Keratinocyte (primary cell): ENCODE measurements around the gene PRKAR1B. TPM values are rescaled to one million over a fixed set of nuclear protein-coding genes. Genes with fewer than 3 reads are reported as not detected.

Experiments
- DNase-seq: peaks from one replicate; pipeline ENCODE4 v3.0.0-alpha.2; 2011; ENCODE audit warnings: low read depth, missing footprints, low spot score
- FAIRE-seq: peaks from 2 replicates; lab custom pipeline; 2011; peaks lifted over from hg19 to GRCh38; lab: Jason Lieb, UNC
- H2AFZ ChIP-seq: 2 replicates; pipeline ENCODE4 v1.6.0; 2012; ENCODE audit warnings: low read length, control low read depth, inconsistent platforms; ENCODE audit not compliant: control insufficient read depth
- H3K27ac ChIP-seq: 2 replicates; pipeline ENCODE4 v1.5.1; 2011; ENCODE audit warnings: low read length; ENCODE audit not compliant: control insufficient read depth, insufficient read depth
- H3K27me3 ChIP-seq: 3 replicates; pipeline ENCODE4 v1.6.0; 2011; ENCODE audit warnings: low read length; ENCODE audit not compliant: control insufficient read depth, insufficient read depth; ENCODE audit errors: extremely low read depth
- H3K36me3 ChIP-seq, 2 experiments: 2 replicates in 1 of 2; 3 replicates in 1 of 2; pipeline ENCODE4 v1.5.1; 2011; ENCODE audit warnings: low read length in 2 of 2, mild to moderate bottlenecking in 1 of 2; ENCODE audit not compliant: control insufficient read depth in 2 of 2, insufficient read depth in 2 of 2; ENCODE audit errors: extremely low read depth in 1 of 2
- H3K4me1 ChIP-seq: 3 replicates; pipeline ENCODE4 v1.5.1; 2011; ENCODE audit warnings: low read length; ENCODE audit not compliant: control insufficient read depth, insufficient read depth; ENCODE audit errors: extremely low read depth
- H3K4me2 ChIP-seq: 3 replicates; pipeline ENCODE4 v1.6.0; 2011; ENCODE audit warnings: low read depth, low read length; ENCODE audit not compliant: control insufficient read depth, insufficient read depth; ENCODE audit errors: extremely low read depth
- H3K4me3 ChIP-seq, 3 experiments: fragments of 200-600 bp in 1 of 3; sonication (generic) in 1 of 3; 2 replicates in 2 of 3; 3 replicates in 1 of 3; pipeline ENCODE4 v1.5.1; 2011 to 2016; ENCODE audit warnings: low read length in 3 of 3, mild to moderate bottlenecking in 3 of 3, control low read depth in 2 of 3, inconsistent platforms in 1 of 3, low read depth in 1 of 3, mixed read lengths in 1 of 3, mixed run types in 1 of 3, moderate library complexity in 1 of 3; ENCODE audit not compliant: control insufficient read depth in 2 of 3, insufficient read depth in 2 of 3; ENCODE audit errors: extremely low read depth in 1 of 3
- H3K79me2 ChIP-seq: 2 replicates; pipeline ENCODE4 v1.6.0; 2012; ENCODE audit warnings: low read length; ENCODE audit not compliant: control insufficient read depth, insufficient read depth
- H3K9ac ChIP-seq: 3 replicates; pipeline ENCODE4 v1.6.0; 2011; ENCODE audit warnings: low read length; ENCODE audit not compliant: control insufficient read depth, insufficient read depth; ENCODE audit errors: extremely low read depth
- H3K9me1 ChIP-seq: 3 replicates; pipeline ENCODE4 v1.6.0; 2011; ENCODE audit warnings: low read length; ENCODE audit not compliant: control insufficient read depth, insufficient read depth; ENCODE audit errors: extremely low read depth
- H3K9me3 ChIP-seq: 2 replicates; pipeline ENCODE4 v1.5.1; 2012; ENCODE audit warnings: low read depth, low read length; ENCODE audit not compliant: control insufficient read depth
- H4K20me1 ChIP-seq: 3 replicates; pipeline ENCODE4 v1.6.0; 2011; ENCODE audit warnings: low read length; ENCODE audit not compliant: control insufficient read depth, insufficient read depth; ENCODE audit errors: extremely low read depth
- EZH2 ChIP-seq: IDR thresholded peaks from one replicate; pipeline ENCODE4 v1.6.1; 2012; ENCODE audit warnings: inconsistent platforms, mild to moderate bottlenecking, low read length, moderate library complexity
- dilution Hi-C: fragments of 300-500 bp; cut with MboI; formaldehyde crosslinking; loops from one replicate; pipeline ENCODE4 v1.7.0; 2020; ENCODE audit warnings: low sequenced_read_pairs; ENCODE audit not compliant: extremely low pct_ligation_motif_present
- polyA plus RNA-seq, 5 experiments: library from polyadenylated mRNA; depleted of rRNA in 3 of 5; stranded (reverse) in 3 of 5; stranded (forward) in 1 of 5; unstranded in 1 of 5; fragments of >200 nt; gene quantifications; 1 replicate in 1 of 5; 2 replicates in 3 of 5; 3 replicates in 1 of 5; pipeline versions ENCODE4 v1.2.1 to v1.2.3, GENCODE V29; 2011 to 2012; ENCODE audit warnings: missing spikeins in 2 of 5, low read depth in 1 of 5, low replicate concordance in 1 of 5
- TF ChIP-seq, protein P1 (sequence below), 3 experiments: IDR thresholded peaks in 1 of 3; conservative IDR thresholded peaks in 1 of 3; optimal IDR thresholded peaks in 1 of 3; 2 replicates in 2 of 3; 3 replicates in 1 of 3; pipeline versions ENCODE3 to v1.5.1; 2011; ENCODE audit warnings: low read length in 3 of 3, mild to moderate bottlenecking in 3 of 3, moderate library complexity in 2 of 3, control low read depth in 1 of 3, inconsistent platforms in 1 of 3; ENCODE audit not compliant: insufficient read depth in 2 of 3; ENCODE audit errors: extremely low read depth in 1 of 3

PRKAR1B gene
- polyA plus RNA-seq, 1 donor (not counting 4 experiments of a cell fraction or from before 2014, with no cell fraction given): 10.8 TPM

DNA sequence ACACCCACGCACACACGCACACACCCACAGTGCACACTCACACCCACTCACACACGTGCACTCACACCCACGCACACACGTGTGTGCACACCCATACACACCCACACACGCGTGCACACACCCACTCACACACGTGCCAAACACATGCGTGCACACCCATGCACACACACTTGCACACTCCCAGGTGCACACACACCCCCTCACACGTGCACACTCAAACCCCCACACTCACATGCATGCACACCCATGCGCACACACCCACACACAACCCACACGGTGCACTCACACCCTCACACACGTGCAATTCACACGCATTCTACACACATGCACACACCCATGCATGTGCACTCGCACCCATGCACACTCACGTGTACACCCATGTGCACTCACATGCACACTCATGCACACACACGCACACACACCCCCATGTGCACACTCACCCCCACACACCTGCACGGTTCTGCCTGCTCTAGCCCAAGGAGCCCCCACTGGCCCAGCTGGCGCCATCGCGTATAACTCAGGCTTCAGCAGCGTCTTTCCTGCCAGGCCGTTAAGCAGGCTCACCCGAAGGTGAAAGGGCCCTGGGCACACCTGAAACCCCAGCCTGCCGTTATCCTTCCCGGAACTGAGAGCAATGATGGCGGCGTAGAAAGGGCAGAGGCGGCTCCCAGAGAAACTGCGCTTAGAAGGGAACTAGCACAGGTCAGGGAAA, 143.5 kb downstream of the PRKAR1B start:
- Histone ChIP-seq H4K20me1 (no peaks in the 10 kb centered on the region), H3K9me1 (no peaks in the 10 kb centered on the region), H3K4me2 (no peak overlapping the region), H3K4me1 (no peaks in the 10 kb centered on the region), H3K9ac (no peak overlapping the region), H3K27ac (no peak overlapping the region), H3K79me2 (no peaks in the 10 kb centered on the region), H3K9me3 (no peaks in the 10 kb centered on the region), H3K27me3 (no peaks in the 10 kb centered on the region), H3K36me3 (peaks cover 0 to 3% of the 10 kb centered on the region in 2 experiments), H2AFZ (no peak overlapping the region), H3K4me3 (no peak overlapping the region)
- TF ChIP-seq, protein P1, sequence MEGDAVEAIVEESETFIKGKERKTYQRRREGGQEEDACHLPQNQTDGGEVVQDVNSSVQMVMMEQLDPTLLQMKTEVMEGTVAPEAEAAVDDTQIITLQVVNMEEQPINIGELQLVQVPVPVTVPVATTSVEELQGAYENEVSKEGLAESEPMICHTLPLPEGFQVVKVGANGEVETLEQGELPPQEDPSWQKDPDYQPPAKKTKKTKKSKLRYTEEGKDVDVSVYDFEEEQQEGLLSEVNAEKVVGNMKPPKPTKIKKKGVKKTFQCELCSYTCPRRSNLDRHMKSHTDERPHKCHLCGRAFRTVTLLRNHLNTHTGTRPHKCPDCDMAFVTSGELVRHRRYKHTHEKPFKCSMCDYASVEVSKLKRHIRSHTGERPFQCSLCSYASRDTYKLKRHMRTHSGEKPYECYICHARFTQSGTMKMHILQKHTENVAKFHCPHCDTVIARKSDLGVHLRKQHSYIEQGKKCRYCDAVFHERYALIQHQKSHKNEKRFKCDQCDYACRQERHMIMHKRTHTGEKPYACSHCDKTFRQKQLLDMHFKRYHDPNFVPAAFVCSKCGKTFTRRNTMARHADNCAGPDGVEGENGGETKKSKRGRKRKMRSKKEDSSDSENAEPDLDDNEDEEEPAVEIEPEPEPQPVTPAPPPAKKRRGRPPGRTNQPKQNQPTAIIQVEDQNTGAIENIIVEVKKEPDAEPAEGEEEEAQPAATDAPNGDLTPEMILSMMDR (optimal IDR thresholded peaks at IDR 0.05 in 1 of 3, IDR thresholded peaks at IDR 0.05 in 1 of 3, conservative IDR thresholded peaks at IDR 0.05 in 1 of 3; ENCODE audit: extremely low read depth in 1 of 3, insufficient read depth in 2 of 3, low read length in 3 of 3): no peak
- DNase-seq (no peak), FAIRE-seq (no peak)
- dilution Hi-C loops: no loop called here

DNA sequence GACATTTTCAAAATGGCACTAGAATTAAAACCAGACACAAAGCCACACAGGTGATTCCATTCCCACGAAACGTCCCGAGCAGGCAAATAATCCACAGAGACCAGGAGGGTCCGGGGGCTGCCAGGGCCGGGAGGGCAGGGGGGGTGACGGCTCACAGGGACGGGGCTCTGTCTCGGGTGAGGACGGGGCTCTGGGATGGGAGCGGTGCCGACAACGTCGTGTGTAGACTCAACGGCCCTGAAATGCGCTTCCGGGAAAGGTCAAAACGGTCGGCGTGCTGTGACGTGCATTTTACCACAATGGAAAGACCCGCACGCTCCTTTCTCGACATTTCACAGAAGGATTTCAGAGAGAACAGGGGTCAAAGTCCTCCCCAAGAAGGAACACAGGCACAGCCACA, 144.2 kb downstream of the PRKAR1B start:
- no peak overlapping the region for H3K4me2 ChIP-seq
- H3K4me1 ChIP-seq: no peaks in the 10 kb centered on the region
- H3K79me2 ChIP-seq: no peaks in the 10 kb centered on the region
- H3K4me3 ChIP-seq: no peak overlapping the region
- no peak overlapping the region for H2AFZ ChIP-seq
- H3K9me1 ChIP-seq: no peaks in the 10 kb centered on the region
- H3K9me3 ChIP-seq: no peaks in the 10 kb centered on the region
- no peak for DNase-seq
- no peak overlapping the region for H3K9ac ChIP-seq
- dilution Hi-C loops: no loop called here
- H3K36me3 ChIP-seq: peaks cover 0 to 3% of the 10 kb centered on the region in 2 experiments
- no peaks in the 10 kb centered on the region for H3K27me3 ChIP-seq
- no peak overlapping the region for H3K27ac ChIP-seq
- no peak for TF ChIP-seq EZH2
- TF ChIP-seq, protein P1 (optimal IDR thresholded peaks at IDR 0.05 in 1 of 3, IDR thresholded peaks at IDR 0.05 in 1 of 3, conservative IDR thresholded peaks at IDR 0.05 in 1 of 3; ENCODE audit: extremely low read depth in 1 of 3, insufficient read depth in 2 of 3, low read length in 3 of 3): no peak
- FAIRE-seq: no peak
- H4K20me1 ChIP-seq: no peaks in the 10 kb centered on the region
